ENCODE measurements around the gene MOB1A.
A peak's percentile ranks its signal among the peaks of the same experiment; 100 is the strongest.

GRCh38 chr2:74179063-74179865, 585 bp upstream of the MOB1A start:
- TF ChIP-seq CTCF (conservative IDR thresholded peaks at IDR 0.05; ENCODE audit: low read length) = peak; percentile 67
- no peak for TF ChIP-seq EZH2phosphoT487 (IDR thresholded peaks at IDR 0.05; ENCODE audit: borderline replicate concordance, low read depth, low read length)

Measured in OCI-LY7 (cell line).